GM21786 (cell line): ENCODE measurements around the gene NPM3.

Source experiments
- ATAC-seq: cut with Tn5 transposase; IDR thresholded peaks from one replicate; pipeline ENCODE4 v1.9.1; 2021; ENCODE audit not compliant: unreplicated experiment

Gene NPM3

GRCh38 chr10:101775273-101776160, 7.7 kb downstream of the NPM3 start, which contains the start of gene FGF8:
TSS of gene FGF8 (minus strand) at chr10:101776114. CDS start at chr10:101775900, 214 bp downstream.
- ATAC-seq = no peak

GRCh38 chr10:101774589-101775272, 8.5 kb downstream of the NPM3 start:
- no peak for ATAC-seq

- ATAC-seq = no peak
These were observed 9.2 kb downstream of the NPM3 start for GRCh38 chr10:101773923-101774588.

GRCh38 chr10:101772895-101773761, 10.1 kb downstream of the NPM3 start:
- ATAC-seq = no peak

GRCh38 chr10:101772017-101772894, 11.0 kb downstream of the NPM3 start:
- ATAC-seq = no peak

- no peak for ATAC-seq
These were observed 11.9 kb downstream of the NPM3 start for GRCh38 chr10:101771380-101771779.

- no peak for ATAC-seq
These were observed 12.7 kb downstream of the NPM3 start for GRCh38 chr10:101770331-101771215.

GRCh38 chr10:101769541-101770180, 13.6 kb downstream of the NPM3 start:
- ATAC-seq = no peak

GRCh38 chr10:101768791-101769170, 14.5 kb downstream of the NPM3 start:
- no peak for ATAC-seq

- no peak for ATAC-seq
These were observed 15.1 kb downstream of the NPM3 start for GRCh38 chr10:101767966-101768790.

GRCh38 chr10:101767600-101767945, 15.7 kb downstream of the NPM3 start:
- ATAC-seq = no peak

GRCh38 chr10:101766753-101767599, 16.3 kb downstream of the NPM3 start:
- no peak for ATAC-seq

- ATAC-seq = no peak
These were observed 16.9 kb downstream of the NPM3 start for GRCh38 chr10:101766306-101766705.

GRCh38 chr10:101763141-101763846, 20.0 kb downstream of the NPM3 start:
- no peak for ATAC-seq

GRCh38 chr10:101762736-101763135, 20.5 kb downstream of the NPM3 start:
- no peak for ATAC-seq

GRCh38 chr10:101761226-101761625, 22.0 kb downstream of the NPM3 start:
- ATAC-seq = no peak
